Astrocyte of the spinal cord (primary cell): ENCODE measurements around the gene FBXL19.
A peak's percentile ranks its signal among the peaks of the same experiment; 100 is the strongest.
"Not testable (repeated sequence)": the region's sequence is repeated elsewhere in the genome, so short reads cannot be mapped to it uniquely, and the experiment has no call there.

ENCODE experiments used
- DNase-seq: peaks from one replicate; pipeline ENCODE4 v3.0.0; 2011; ENCODE audit warnings: low read depth, low spot score
- H3K4me3 ChIP-seq: 2 replicates; pipeline ENCODE4 v1.5.1; 2011; ENCODE audit warnings: low read depth, mild to moderate bottlenecking, low read length, moderate library complexity
- in situ Hi-C: cut with HindIII; loops from 2 replicates; pipeline ENCODE4 v1.10.0; 2017; ENCODE audit warnings: low sequenced_read_pairs
- TF ChIP-seq, protein P1 (sequence below): IDR thresholded peaks from 2 replicates; pipeline ENCODE4 v1.5.1; 2012; ENCODE audit warnings: low read depth, mild to moderate bottlenecking, low read length, inconsistent platforms

FBXL19 gene

DNA sequence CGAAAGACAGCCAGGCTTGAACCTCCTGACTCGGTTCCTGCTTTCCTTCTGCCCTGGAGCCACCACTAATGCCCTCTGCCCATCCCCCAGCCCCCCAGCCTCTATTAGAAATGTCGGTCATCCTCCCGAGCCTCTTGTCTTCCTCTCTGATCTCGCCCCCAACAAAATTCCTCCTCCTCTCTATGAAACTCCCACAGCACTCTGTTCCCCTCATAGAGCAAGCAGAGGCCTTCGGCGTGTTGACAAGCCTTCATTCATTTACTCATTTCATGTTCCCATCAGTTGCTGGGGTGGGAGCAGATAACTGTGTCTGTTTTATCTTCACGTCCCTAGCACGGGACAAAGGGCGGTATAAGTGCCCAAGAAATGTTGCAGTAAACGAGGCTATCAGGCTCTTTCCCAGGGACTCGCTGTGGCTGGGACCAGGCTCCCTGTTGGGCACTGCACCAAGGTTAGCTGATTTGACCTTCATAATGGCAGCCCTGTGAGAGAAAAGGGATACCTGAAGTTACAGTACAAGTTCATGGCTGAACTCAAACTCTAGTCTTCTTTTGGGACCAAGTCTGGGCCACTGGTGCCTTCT is 7.8 kb downstream of the FBXL19 start:
- TF ChIP-seq, protein P1, sequence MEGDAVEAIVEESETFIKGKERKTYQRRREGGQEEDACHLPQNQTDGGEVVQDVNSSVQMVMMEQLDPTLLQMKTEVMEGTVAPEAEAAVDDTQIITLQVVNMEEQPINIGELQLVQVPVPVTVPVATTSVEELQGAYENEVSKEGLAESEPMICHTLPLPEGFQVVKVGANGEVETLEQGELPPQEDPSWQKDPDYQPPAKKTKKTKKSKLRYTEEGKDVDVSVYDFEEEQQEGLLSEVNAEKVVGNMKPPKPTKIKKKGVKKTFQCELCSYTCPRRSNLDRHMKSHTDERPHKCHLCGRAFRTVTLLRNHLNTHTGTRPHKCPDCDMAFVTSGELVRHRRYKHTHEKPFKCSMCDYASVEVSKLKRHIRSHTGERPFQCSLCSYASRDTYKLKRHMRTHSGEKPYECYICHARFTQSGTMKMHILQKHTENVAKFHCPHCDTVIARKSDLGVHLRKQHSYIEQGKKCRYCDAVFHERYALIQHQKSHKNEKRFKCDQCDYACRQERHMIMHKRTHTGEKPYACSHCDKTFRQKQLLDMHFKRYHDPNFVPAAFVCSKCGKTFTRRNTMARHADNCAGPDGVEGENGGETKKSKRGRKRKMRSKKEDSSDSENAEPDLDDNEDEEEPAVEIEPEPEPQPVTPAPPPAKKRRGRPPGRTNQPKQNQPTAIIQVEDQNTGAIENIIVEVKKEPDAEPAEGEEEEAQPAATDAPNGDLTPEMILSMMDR, result no peak
- no peak for DNase-seq
- in situ Hi-C loops, result no loop called here
- H3K4me3 ChIP-seq, result no peak overlapping the region

DNA sequence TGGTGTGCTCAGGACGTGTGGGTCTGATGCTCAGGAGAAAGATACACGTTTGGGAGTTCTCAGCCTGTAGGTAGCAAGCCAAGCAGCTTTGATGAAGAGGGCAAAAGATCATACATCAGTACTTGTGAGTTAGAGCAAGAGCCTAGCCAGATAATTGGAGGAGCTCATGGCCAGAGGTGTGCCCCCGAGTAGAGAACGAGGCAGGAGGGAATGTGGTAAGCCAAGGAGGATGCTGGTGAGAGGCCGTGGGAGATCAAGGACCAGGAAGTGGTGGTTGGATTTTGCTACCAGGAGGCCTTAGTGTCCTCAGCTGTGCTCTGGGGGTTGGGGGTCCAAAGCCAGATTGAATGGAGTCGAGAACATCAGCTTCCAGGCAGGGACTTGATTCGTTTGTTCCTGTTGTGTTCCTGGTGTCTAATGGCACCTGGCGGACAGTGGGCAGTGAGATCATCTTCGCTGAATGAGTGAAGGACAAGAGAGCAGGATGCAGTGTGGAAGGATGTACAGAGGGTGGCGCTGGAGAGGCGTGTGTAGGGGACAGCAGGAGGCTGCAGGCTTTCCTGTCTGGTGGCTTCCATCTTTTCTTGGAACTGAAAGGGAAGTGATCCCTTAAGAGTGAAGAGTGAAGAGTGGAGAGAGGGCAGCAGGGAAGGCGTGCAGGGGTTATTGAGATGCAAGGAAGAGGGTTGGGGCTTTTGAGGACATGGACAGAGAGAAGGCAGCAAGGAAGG is 11.6 kb downstream of the FBXL19 start:
- in situ Hi-C loops, result no loop called here
- DNase-seq, result peak; percentile 43
- no peak overlapping the region for H3K4me3 ChIP-seq
- TF ChIP-seq, protein P1, result peak; percentile 72

DNA sequence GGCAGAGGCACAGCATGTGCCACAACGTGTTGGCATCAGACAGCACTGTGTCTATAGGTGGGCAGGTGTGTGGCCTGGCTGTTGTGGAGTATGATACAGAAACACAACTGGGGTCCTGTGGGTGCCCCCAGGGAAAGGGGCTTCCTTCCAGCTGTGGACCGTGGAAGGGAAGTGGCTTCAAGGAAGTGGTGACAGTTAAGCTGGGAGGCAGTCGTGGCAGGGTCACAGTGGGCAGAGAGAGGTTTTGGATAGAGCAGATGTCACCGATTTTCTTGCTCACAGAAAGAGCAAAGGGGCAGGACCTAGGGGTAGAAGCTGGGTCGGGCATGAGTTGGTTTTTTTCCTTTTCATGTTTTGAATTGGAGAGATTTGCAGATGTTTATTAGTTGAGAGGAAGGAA is 14.3 kb downstream of the FBXL19 start:
- in situ Hi-C loops, result no loop called here
- TF ChIP-seq, protein P1, result no peak
- DNase-seq, result no peak
- H3K4me3 ChIP-seq, result no peak overlapping the region

DNA sequence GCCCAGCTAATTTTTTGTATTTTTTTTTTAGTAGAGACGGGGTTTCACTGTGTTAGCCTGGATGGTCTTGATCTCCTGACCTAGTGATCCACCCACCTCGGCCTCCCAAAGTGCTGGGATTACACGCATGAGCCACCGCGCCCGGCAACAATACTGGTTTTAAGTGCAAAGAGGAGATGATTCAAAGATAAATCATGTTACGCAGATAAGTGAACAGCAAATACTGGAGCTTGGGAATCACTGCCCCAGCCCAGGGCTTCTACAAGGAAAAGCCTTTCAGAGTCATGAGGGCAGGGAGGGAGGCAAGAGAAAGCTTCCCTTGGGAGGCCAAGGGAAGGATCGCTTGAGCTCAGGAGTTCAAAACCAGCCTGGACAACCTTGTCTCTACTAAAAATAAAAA is 16.2 kb downstream of the FBXL19 start:
- H3K4me3 ChIP-seq, DNase-seq, in situ Hi-C loops: not testable (repeated sequence)

DNA sequence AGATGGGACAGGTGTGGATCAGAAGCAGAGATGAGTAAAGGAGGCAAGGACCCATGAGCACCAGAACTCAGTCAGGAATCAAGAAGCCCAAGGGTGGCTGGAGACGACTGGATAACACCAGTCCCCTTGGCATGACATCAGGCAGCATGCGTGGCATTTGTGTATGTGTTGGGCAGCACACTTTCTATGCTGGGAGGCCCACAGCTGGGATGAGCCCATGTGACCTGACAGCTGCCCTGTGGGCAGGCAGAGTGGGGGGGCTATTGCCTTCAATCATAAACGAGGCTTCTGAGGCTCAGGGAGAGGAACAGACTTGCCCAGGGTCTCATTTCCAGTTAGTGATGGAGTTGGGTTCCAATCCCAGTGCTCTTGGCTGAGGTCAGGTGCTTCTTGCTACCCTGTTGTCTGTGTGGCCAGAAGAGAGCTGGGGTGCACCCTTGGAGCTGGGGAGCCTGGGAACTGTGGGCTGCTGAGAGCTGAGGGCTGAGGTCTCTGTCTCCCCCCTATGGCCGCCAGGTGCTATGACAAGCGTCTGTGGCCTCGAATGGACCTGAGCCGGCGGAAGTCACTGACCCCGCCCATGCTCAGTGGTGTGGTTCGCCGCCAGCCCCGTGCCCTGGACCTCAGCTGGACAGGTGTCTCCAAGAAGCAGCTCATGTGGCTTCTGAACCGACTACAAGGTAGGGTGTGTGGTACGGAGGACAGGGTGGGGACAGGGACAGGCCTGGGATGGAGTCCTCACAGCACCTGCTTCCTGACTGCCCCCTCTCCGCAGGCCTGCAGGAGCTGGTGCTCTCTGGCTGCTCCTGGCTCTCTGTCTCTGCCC is 18.4 kb downstream of the FBXL19 start:
- peak; percentile 59 for DNase-seq
- no peak overlapping the region for H3K4me3 ChIP-seq
- in situ Hi-C loops, result no loop called here
- TF ChIP-seq, protein P1, result peak; percentile 95

DNA sequence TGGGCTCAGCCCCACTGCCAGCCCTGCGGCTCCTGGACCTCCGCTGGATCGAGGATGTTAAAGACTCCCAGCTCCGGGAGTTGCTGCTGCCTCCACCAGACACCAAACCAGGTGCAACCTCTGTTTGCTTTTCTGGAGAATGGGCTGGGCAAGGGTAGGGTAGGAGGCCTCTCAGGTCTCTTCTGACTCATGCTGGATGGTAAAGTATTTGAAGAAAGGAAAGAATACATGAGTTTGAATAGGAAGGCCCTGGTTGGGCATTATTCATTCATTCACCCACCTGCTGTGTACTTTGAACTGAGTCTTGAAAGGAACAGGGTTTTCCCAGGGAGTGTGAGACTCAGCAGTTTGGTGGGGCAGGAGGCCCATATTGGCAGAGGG is 19.0 kb downstream of the FBXL19 start:
- in situ Hi-C loops, result no loop called here
- no peak overlapping the region for H3K4me3 ChIP-seq
- TF ChIP-seq, protein P1, result no peak
- DNase-seq, result no peak

DNA sequence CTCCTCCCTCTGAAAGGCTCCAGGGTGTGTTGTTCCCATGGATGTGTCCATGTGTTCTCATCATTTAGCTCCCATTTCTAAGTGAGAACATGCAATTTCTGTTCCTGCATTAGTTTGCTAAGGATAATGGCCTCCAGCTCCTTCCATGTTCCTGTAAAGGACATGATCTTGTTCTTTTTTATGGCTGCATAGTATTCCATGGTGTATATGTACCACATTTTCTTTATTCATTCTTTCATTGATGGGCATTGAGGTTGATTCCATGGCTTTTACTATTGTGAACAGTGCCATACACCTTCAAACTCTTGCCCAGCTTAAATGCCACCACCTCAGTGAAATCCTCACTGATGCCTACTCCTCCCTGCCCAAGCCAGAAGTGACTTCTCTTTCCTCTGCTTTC is 21.0 kb downstream of the FBXL19 start:
- TF ChIP-seq, protein P1, result no peak
- in situ Hi-C loops, result no loop called here
- DNase-seq, result no peak
- H3K4me3 ChIP-seq, result no peak overlapping the region
